Esophagus squamous epithelium (tissue), 5 donors: ENCODE results near the gene RELT. TPM values are rescaled to one million over a fixed set of nuclear protein-coding genes. Genes with fewer than 3 reads are reported as not detected.
A peak's percentile ranks its signal among the peaks of the same experiment; 100 is the strongest.

Experiments
- DNase-seq: peaks from one replicate; lab custom pipeline; 2025; lab: John Stamatoyannopoulos, UW
- H3K27ac ChIP-seq, 4 donors: fragments of 200-600 bp; sonication (generic); one replicate each; pipeline ENCODE4 v1.5.1; 2016 to 2019; ENCODE audit warnings: mild to moderate bottlenecking in 1 of 4
- H3K27me3 ChIP-seq, 4 donors: fragments of 200-600 bp; sonication (generic); 1 replicate in 3 of 4; 2 replicates in 1 of 4; pipeline versions ENCODE4 v1.5.1 to v1.6.0; 2017 to 2021; ENCODE audit warnings: antibody characterized with exemption in 1 of 4
- H3K36me3 ChIP-seq, 3 donors: fragments of 200-600 bp; sonication (generic); one replicate each; pipeline ENCODE4 v1.5.1; 2016 to 2019
- H3K4me1 ChIP-seq, 3 donors: fragments of 200-600 bp; sonication (generic); one replicate each; pipeline ENCODE4 v1.5.1; 2017 to 2019
- H3K4me3 ChIP-seq, 4 donors: fragments of 200-600 bp; sonication (generic); 1 replicate in 3 of 4; 2 replicates in 1 of 4; pipeline ENCODE4 v1.5.1; 2016 to 2019; ENCODE audit warnings: mild to moderate bottlenecking in 2 of 4, moderate library complexity in 1 of 4
- H3K9me3 ChIP-seq, 3 donors: fragments of 200-600 bp; sonication (generic); one replicate each; pipeline ENCODE4 v1.5.1; 2016 to 2019
- CTCF ChIP-seq, 6 experiments: fragments of 450-650 bp in 4 of 6; fragments of 200-600 bp in 2 of 6; sonication (generic) in 2 of 6; IDR thresholded peaks; one replicate each; pipeline ENCODE4 v1.5.1; 2016 to 2019; ENCODE audit warnings: antibody characterized with exemption in 6 of 6, mild to moderate bottlenecking in 4 of 6, moderate library complexity in 4 of 6
- POLR2A ChIP-seq, 4 donors: fragments of 450-650 bp; IDR thresholded peaks; one replicate each; pipeline ENCODE4 v1.6.1; 2017; ENCODE audit warnings: antibody characterized with exemption in 4 of 4, mild to moderate bottlenecking in 4 of 4, moderate library complexity in 3 of 4
- WGBS, 2 donors: methylation state at CpG; one replicate each; pipeline ENCODE4 v1.1.5; 2018; 5-methylcytosine and 5-hydroxymethylcytosine counted together
- intact Hi-C: fragments of 100-400 bp; cut with DNase I; formaldehyde crosslinking; loops from one replicate; pipeline ENCODE4 v1.15.0; 2022
- total RNA-seq, 4 donors: library from RNA; depleted of rRNA; stranded (reverse); fragments of >200 nt; gene quantifications; one replicate each; pipeline ENCODE4 v1.1.0, GENCODE V29; 2016
- donor health status: DM: yes; HTN: yes; CAD: no.

RELT gene
- total RNA-seq, 4 donors from 2014 or later = 3.7 to 8.8 (median 5.3) TPM

- peak; percentile 28 for DNase-seq
- WGBS, 2 donors = 86 to 90% methylated on average over 2 to 10 of the region's 16 CpGs
- no peak overlapping the region for H3K4me3 ChIP-seq
- no peaks in the 10 kb centered on the region for H3K27me3 ChIP-seq
- peaks cover 0 to 45% (median 4%) of the 10 kb centered on the region in 3 donors for H3K36me3 ChIP-seq
- no peaks in the 10 kb centered on the region for H3K9me3 ChIP-seq
- intact Hi-C loops = loop anchor here (5.0 kb wide), 1 partner anchor 41 kb away; no protein-coding TSS in a partner anchor
- H3K4me1 ChIP-seq = peaks cover 4 to 15% (median 6%) of the 10 kb centered on the region in 3 donors
- no peak overlapping the region for H3K27ac ChIP-seq
- TF ChIP-seq POLR2A (IDR thresholded peaks at IDR 0.05) = no peak
- TF ChIP-seq CTCF (IDR thresholded peaks at IDR 0.05) = peak; percentile 34 to 90 (median 82)
Observed at GRCh38 chr11:73393479-73394415, 17.5 kb downstream of the RELT start.

GRCh38 chr11:73394416-73395296 lies 18.5 kb downstream of the RELT start:
- WGBS, 2 donors = 89 to 96% methylated on average over 3 to 10 of the region's 34 CpGs
- intact Hi-C loops = loop anchor here (5.0 kb wide), 1 partner anchor 42 kb away; no protein-coding TSS in a partner anchor
- Histone ChIP-seq H3K4me3 (no peak overlapping the region), H3K9me3 (no peaks in the 10 kb centered on the region), H3K27me3 (no peaks in the 10 kb centered on the region), H3K36me3 (peaks cover 0 to 45% (median 4%) of the 10 kb centered on the region in 3 donors), H3K27ac (no peak overlapping the region), H3K4me1 (peaks cover 0 to 6% (median 0%) of the 10 kb centered on the region in 3 donors)
- no peak for DNase-seq
- TF ChIP-seq CTCF (IDR thresholded peaks at IDR 0.05) (no peak), POLR2A (IDR thresholded peaks at IDR 0.05) (no peak)

GRCh38 chr11:73395297-73396208 lies 19.4 kb downstream of the RELT start:
- DNase-seq = no peak
- Histone ChIP-seq H3K36me3 (peaks cover 0 to 43% (median 4%) of the 10 kb centered on the region in 3 donors), H3K9me3 (no peaks in the 10 kb centered on the region), H3K4me3 (no peak overlapping the region), H3K27me3 (no peaks in the 10 kb centered on the region), H3K27ac (no peak overlapping the region), H3K4me1 (peaks cover 0 to 5% (median 0%) of the 10 kb centered on the region in 3 donors)
- TF ChIP-seq POLR2A (IDR thresholded peaks at IDR 0.05) = no peak
- TF ChIP-seq CTCF (IDR thresholded peaks at IDR 0.05) = no peak
- WGBS, 2 donors = 97% methylated on average over 5 to 11 of the region's 22 CpGs
- intact Hi-C loops = no loop called here

- Histone ChIP-seq H3K27me3 (no peaks in the 10 kb centered on the region), H3K36me3 (peaks cover 0 to 35% (median 4%) of the 10 kb centered on the region in 3 donors), H3K4me1 (peaks cover 0 to 5% (median 0%) of the 10 kb centered on the region in 3 donors), H3K9me3 (no peaks in the 10 kb centered on the region), H3K4me3 (no peak overlapping the region), H3K27ac (no peak overlapping the region)
- TF ChIP-seq POLR2A (IDR thresholded peaks at IDR 0.05) (no peak), CTCF (IDR thresholded peaks at IDR 0.05) (no peak)
- intact Hi-C loops = no loop called here
- DNase-seq = no peak
- WGBS, 2 donors = 45 to 66% methylated on average over 5 of the region's 6 CpGs
Observed at GRCh38 chr11:73396251-73396930, 20.2 kb downstream of the RELT start.
